AG10803 (cell line): Measurements from ENCODE around the gene PDE6H.

Experiments
- DNase-seq: peaks from one replicate; pipeline ENCODE4 v3.0.0; 2010; ENCODE audit warnings: low read depth
- H3K4me3 ChIP-seq: 2 replicates; pipeline ENCODE4 v1.5.1; 2011; ENCODE audit warnings: mild to moderate bottlenecking, low read length, control low read depth
- CTCF ChIP-seq: conservative IDR thresholded peaks from 2 replicates; pipeline ENCODE4 v1.5.1; 2011; ENCODE audit warnings: mild to moderate bottlenecking, low read length, control low read depth, inconsistent platforms

PDE6H gene

GRCh38 chr12:15020156-15020555 lies 47.3 kb downstream of the PDE6H start:
- no peak for TF ChIP-seq CTCF
- H3K4me3 ChIP-seq, result no peak overlapping the region
- DNase-seq, result no peak
